H7 (cell line): ENCODE measurements around the gene PRR5L. TPM values are rescaled to one million over a fixed set of nuclear protein-coding genes. Genes with fewer than 3 reads are reported as not detected.

Source experiments
- DNase-seq: peaks from one replicate; pipeline ENCODE4 v3.0.0; 2012
- H3K27me3 ChIP-seq: 2 replicates; pipeline ENCODE4 v1.6.0; 2011; ENCODE audit warnings: mild to moderate bottlenecking, low read length; ENCODE audit not compliant: control insufficient read depth, insufficient read depth
- H3K36me3 ChIP-seq: replicated peaks from 2 replicates; pipeline ENCODE4 v1.5.1; 2011; ENCODE audit warnings: low read length; ENCODE audit not compliant: control insufficient read depth, insufficient read depth
- H3K4me3 ChIP-seq: 2 replicates; pipeline ENCODE4 v1.5.1; 2011; ENCODE audit warnings: low read depth, mild to moderate bottlenecking, control low read depth, low read length, moderate library complexity; ENCODE audit not compliant: insufficient read depth
- total RNA-seq: library from RNA; depleted of rRNA; stranded (reverse); fragments of >200 nt; shearing (Covaris generic); gene quantifications from 2 replicates; pipeline ENCODE4 v1.2.3, GENCODE V29; 2014

The PRR5L gene
- total RNA-seq, 1 experiment from 2014 or later, result 5.8 TPM

DNA sequence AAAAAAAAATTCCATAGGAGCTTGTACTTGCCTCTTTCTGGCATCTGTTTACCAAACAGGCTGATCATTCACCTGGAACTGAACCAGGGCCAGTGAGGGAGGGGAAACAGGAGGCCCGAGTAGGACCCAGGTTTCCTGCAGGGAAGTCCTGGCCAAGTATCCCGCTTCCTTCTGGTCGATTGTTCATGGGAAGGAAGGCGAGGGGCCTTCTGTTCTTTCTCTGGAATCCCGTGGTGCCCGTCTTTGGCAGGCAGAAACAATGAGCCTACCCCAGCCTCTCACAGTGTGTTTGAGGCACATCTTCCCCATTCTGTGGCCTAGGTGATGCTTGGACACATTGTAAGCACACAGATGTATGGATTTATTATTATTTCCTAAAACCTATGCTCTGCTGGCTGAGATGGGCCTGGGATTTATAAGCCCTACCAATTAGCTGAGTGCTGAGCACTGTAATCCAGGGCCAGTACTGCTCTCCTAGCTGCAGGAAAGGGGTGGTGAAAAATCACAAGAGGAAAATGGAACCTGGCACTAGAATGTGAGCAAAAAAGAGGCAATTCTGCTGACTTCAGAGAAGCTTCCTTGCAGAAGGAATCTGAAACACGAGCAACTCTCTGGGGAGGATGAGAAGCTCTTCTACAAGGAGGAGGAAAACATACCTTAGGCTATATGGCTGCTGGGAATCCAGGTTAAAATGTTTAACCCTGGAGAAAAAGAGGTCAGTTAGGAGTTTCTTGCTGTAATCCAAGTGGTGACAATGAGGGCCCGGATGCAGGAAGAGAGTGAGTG lies 53.5 kb downstream of the PRR5L start:
- Histone ChIP-seq H3K36me3 (no peaks in the 10 kb centered on the region), H3K27me3 (no peaks in the 10 kb centered on the region), H3K4me3 (no peak overlapping the region)
- DNase-seq, result no peak

GRCh38 chr11:36350137-36350513 lies 54.0 kb downstream of the PRR5L start:
- Histone ChIP-seq H3K36me3 (no peaks in the 10 kb centered on the region), H3K4me3 (no peak overlapping the region), H3K27me3 (no peaks in the 10 kb centered on the region)
- no peak for DNase-seq

- H3K27me3 ChIP-seq, result no peaks in the 10 kb centered on the region
- no peaks in the 10 kb centered on the region for H3K36me3 ChIP-seq
- H3K4me3 ChIP-seq, result no peak overlapping the region
- DNase-seq, result no peak
Observed at GRCh38 chr11:36352922-36353321, 56.8 kb downstream of the PRR5L start.

DNA sequence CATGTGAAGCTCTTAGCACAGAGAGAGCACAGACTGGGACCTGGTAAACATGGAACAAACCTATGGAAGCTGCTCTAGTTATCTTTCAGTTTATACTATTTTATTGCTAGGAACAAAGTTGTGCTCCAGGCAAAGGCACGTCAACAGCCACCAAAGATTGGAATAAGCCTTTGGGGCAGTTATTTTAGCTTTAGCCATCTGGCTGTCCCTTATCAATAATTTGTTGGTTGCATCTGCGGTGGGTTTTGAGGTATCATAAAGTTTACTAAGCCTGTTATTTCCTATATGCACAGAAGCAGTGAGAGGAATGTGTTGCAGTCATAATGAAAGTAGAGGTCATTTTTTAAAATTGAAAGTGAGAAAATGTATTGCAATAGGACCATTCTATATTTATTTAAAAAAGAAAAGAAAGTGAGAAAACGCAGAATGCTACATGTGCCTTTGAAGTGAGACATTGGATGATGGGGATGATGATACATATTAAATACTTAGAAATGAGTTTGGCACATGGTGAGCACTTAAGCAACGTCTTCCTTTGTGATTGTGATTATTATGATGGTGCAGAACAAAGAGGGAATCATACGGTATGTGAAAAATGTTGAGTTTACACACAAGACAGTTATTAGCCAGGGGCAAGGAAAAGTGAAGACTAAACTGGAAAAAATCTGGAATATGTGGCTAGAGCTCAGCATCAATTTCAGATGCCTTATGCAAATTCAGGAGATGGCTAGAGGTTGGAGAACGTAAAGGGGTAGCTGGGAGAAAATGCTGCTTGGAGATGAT lies 58.3 kb downstream of the PRR5L start:
- H3K4me3 ChIP-seq, result no peak overlapping the region
- no peaks in the 10 kb centered on the region for H3K36me3 ChIP-seq
- DNase-seq, result no peak
- no peaks in the 10 kb centered on the region for H3K27me3 ChIP-seq

GRCh38 chr11:36356201-36356600 lies 60.1 kb downstream of the PRR5L start:
- no peak for DNase-seq
- no peak overlapping the region for H3K4me3 ChIP-seq

DNA sequence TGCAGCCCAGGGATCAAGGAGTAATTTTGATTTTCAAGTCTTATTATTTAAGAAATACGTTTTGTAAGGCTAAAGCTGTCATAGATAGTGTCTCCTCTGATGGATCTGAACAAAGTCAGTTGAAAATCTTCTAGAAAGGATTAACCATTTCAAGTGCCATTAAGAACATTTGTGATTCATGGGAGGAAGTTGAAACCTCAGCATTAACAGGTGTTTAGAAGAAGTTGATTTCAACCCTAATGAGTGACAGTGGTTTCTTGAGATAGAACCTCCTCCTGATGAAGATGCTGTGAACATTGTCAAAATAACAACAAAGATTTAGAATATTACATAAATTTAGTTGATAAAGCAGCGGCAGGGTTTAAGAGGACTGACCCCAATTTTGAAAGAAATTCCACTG lies 61.7 kb downstream of the PRR5L start:
- H3K4me3 ChIP-seq, result no peak overlapping the region
- no peaks in the 10 kb centered on the region; the same call in 1 of the 2 replicates for H3K27me3 ChIP-seq
- H3K36me3 ChIP-seq, result no peaks in the 10 kb centered on the region
- DNase-seq, result no peak

More at GRCh38 chr11:36356201-36356600, 60.1 kb downstream of the PRR5L start:
- Histone ChIP-seq H3K27me3 (no peaks in the 10 kb centered on the region), H3K36me3 (no peaks in the 10 kb centered on the region)

GRCh38 chr11:36358436-36358835 lies 62.3 kb downstream of the PRR5L start:
- DNase-seq, result no peak
- H3K4me3 ChIP-seq, result no peak overlapping the region
- H3K36me3 ChIP-seq, result no peaks in the 10 kb centered on the region
- H3K27me3 ChIP-seq, result no peaks in the 10 kb centered on the region; the same call in 1 of the 2 replicates

GRCh38 chr11:36360318-36360717 lies 64.2 kb downstream of the PRR5L start:
- no peak for DNase-seq
- Histone ChIP-seq H3K27me3 (no peaks in the 10 kb centered on the region; the same call in 1 of the 2 replicates), H3K36me3 (no peaks in the 10 kb centered on the region), H3K4me3 (no peak overlapping the region)

- H3K27me3 ChIP-seq, result no peaks in the 10 kb centered on the region; the same call in 1 of the 2 replicates
- no peak for DNase-seq
- no peaks in the 10 kb centered on the region for H3K36me3 ChIP-seq
- no peak overlapping the region for H3K4me3 ChIP-seq
Observed at GRCh38 chr11:36360826-36361415, 64.8 kb downstream of the PRR5L start.

DNA sequence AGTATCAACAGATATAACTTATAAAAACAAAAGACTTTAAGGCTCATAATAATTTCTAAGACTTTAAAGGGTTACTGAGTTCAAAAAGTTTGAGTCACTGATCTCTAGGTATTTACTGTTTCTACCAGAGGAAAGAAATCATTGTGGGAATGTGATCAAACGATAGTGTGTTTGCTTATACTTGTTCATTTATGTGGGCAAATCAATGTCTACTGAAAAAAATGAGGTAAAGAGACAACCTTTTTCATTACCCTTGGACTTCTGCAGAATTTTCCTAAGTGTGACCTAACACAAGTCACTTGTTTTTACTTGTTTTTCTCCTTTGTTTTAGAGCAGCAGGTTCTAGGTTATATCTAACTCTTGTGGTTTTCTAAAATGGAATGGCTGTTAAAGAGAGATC lies 65.4 kb downstream of the PRR5L start:
- Histone ChIP-seq H3K4me3 (no peak overlapping the region), H3K27me3 (no peaks in the 10 kb centered on the region; the same call in 1 of the 2 replicates), H3K36me3 (no peaks in the 10 kb centered on the region)
- no peak for DNase-seq

GRCh38 chr11:36361901-36362391 lies 65.9 kb downstream of the PRR5L start:
- peak; percentile 50 for DNase-seq
- no peaks in the 10 kb centered on the region; the same call in 1 of the 2 replicates for H3K27me3 ChIP-seq
- no peaks in the 10 kb centered on the region for H3K36me3 ChIP-seq
- H3K4me3 ChIP-seq, result no peak overlapping the region

- Histone ChIP-seq H3K27me3 (no peaks in the 10 kb centered on the region; the same call in 1 of the 2 replicates), H3K36me3 (no peaks in the 10 kb centered on the region), H3K4me3 (no peak overlapping the region)
- no peak for DNase-seq
Observed at GRCh38 chr11:36362902-36363301, 66.8 kb downstream of the PRR5L start.

DNA sequence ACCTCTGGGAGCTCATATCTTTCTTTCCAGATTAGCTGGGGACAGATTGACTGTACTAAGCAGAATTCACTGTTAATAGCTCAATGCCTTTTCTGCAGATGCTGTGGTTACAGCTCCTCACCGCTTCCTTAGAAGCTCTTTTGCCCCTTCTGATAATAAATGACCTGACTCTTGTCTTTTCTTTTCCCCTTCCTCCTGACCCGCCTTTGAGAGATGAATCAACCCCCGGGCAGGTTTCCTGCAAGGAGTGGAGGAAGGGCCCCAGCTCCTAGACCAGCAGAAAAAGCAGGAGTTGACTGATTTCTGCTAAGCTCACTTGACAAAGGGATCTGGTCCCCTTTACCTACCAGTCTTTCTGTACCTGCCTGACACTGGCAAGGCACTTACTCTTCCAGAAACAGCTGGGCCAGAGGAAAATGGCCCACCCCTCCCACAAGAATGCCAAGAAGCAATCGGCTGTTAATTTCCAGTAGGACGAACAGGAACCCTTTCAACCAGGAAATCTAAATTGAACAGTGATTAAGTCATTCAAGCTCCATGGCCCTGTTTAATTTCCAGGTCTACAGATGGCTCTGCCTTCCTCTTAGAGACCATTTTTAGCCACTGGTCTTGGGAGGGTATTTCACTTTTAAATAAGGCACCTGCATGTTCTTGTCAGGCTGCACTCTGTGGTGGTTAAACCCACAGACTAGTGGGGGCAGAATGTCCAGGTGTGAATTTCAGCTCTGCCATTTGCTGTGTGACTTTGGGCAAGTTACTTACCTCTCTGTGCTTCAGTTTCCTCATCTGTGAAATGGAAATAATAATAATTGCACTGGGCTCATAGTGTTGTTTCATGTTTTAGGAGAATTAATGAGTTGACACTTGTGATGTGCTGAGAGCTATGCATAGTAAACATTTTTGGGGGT lies 67.5 kb downstream of the PRR5L start:
- Histone ChIP-seq H3K4me3 (no peak overlapping the region), H3K36me3 (no peaks in the 10 kb centered on the region), H3K27me3 (no peaks in the 10 kb centered on the region; the same call in 1 of the 2 replicates)
- DNase-seq, result peak; percentile 26
